Adipose tissue (tissue), 3 donors: ENCODE measurements around the gene CHPF. TPM values are rescaled to one million over a fixed set of nuclear protein-coding genes. Genes with fewer than 3 reads are reported as not detected.

ENCODE experiments used
- H3K27ac ChIP-seq: one replicate; pipeline ENCODE4 v1.5.1; 2013; ENCODE audit warnings: low read depth, low read length
- WGBS, 3 donors: extraction: QIAGEN DNeasy Blood & Tissue Kit; methylation state at CpG; one replicate each; pipeline ENCODE4 v1.1.7; 2013; 5-methylcytosine and 5-hydroxymethylcytosine counted together
- polyA plus RNA-seq, 3 donors: library from polyadenylated mRNA; stranded (reverse); fragments of 200-250 nt; gene quantifications; one replicate each; pipeline ENCODE4 v1.2.3, GENCODE V29; 2013
- donor health status: healthy with polysubstance abuse.
- donor health status: Bipolar disorder and iron deficiency.
- donor health status: healthy.

Gene CHPF, protein sequence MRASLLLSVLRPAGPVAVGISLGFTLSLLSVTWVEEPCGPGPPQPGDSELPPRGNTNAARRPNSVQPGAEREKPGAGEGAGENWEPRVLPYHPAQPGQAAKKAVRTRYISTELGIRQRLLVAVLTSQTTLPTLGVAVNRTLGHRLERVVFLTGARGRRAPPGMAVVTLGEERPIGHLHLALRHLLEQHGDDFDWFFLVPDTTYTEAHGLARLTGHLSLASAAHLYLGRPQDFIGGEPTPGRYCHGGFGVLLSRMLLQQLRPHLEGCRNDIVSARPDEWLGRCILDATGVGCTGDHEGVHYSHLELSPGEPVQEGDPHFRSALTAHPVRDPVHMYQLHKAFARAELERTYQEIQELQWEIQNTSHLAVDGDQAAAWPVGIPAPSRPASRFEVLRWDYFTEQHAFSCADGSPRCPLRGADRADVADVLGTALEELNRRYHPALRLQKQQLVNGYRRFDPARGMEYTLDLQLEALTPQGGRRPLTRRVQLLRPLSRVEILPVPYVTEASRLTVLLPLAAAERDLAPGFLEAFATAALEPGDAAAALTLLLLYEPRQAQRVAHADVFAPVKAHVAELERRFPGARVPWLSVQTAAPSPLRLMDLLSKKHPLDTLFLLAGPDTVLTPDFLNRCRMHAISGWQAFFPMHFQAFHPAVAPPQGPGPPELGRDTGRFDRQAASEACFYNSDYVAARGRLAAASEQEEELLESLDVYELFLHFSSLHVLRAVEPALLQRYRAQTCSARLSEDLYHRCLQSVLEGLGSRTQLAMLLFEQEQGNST
- 100 to 1,000 TPM in 1 of 3 donors, 10 to 100 TPM in 2; 15.7 to 113 (median 21.8) TPM for polyA plus RNA-seq

GRCh38 chr2:219543596-219544358 is at the start of gene CHPF, which contains the start of gene TMEM198:
CHPF (minus strand) TSS chr2:219543809; CDS start chr2:219543538, 271 bp downstream.
TMEM198 (plus strand) TSS chr2:219544028; CDS start chr2:219544728, 700 bp downstream.
- H3K27ac ChIP-seq, result peak within 1 kb of the TSS; percentile 48
- 0 to 2% (median 1%) methylated on average over 51 to 75 of the region's 75 CpGs for WGBS, 3 donors

GRCh38 chr2:219593154-219593553 is 49.5 kb upstream of the CHPF start:
- 90 to 92% (median 90%) methylated on average over 2 of the region's 2 CpGs for WGBS, 3 donors
- H3K27ac ChIP-seq, result no peak overlapping the region

GRCh38 chr2:219592736-219593135 is 49.1 kb upstream of the CHPF start:
- 79 to 86% (median 85%) methylated on average over 6 of the region's 6 CpGs for WGBS, 3 donors
- no peak overlapping the region for H3K27ac ChIP-seq

- WGBS, 3 donors, result 68 to 92% (median 70%) methylated on average over 4 of the region's 4 CpGs
- H3K27ac ChIP-seq, result no peak overlapping the region
Measured at GRCh38 chr2:219591091-219591490, 47.5 kb upstream of the CHPF start.

GRCh38 chr2:219581346-219581745 is 37.7 kb upstream of the CHPF start:
- no peak overlapping the region for H3K27ac ChIP-seq
- WGBS, 3 donors, result 70 to 86% (median 85%) methylated on average over 2 of the region's 2 CpGs

GRCh38 chr2:219578811-219579613 is 35.4 kb upstream of the CHPF start:
- WGBS, 3 donors, result 72 to 84% (median 72%) methylated on average over 8 of the region's 8 CpGs
- H3K27ac ChIP-seq, result no peak overlapping the region

DNA sequence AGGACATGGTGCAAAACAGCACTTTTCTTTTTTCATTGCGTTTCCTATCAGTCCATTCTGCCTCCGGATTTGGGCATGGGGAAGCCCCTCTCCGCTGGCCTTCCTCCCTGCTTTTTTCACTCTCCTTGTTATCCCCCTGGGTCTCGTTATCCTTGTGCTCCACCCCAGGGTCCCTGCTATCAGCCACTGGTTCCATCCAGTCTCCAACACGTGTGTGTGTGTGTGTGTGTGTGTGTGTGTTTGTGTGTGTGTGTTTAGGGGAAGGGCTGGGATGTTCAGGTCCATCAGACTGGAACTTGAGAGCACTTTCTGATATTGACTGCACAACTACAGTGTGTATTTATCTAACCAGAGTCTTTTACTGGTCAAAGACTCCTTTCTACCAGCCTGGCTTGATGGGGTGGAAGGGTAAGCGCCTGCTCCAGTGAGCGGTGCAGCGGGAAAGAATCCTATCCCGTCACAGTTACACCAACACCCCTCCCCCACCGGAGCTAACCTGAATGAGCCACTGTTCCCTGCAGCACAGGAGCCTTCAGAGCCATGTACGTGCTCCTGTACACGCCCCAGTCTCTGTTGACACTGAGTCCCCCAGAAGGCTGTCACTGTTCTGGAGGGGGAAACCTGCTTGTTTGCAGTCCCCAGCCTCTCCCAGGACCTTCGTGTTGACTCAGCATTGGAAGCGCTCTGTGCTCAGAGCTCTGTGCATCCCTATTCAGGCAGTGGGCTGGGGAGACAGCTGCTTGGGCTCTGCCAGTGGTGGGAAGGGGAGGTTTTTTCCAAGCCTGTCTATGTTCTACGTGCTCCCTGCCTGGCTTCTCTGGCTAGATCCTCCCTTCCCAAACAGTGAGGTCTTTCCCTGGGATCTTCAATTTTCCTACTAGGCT is 33.1 kb upstream of the CHPF start:
- 34 to 48% (median 38%) methylated on average over 15 of the region's 15 CpGs for WGBS, 3 donors
- H3K27ac ChIP-seq, result no peak overlapping the region

- 74 to 88% (median 84%) methylated on average over 6 of the region's 6 CpGs for WGBS, 3 donors
- no peak overlapping the region for H3K27ac ChIP-seq
Measured at GRCh38 chr2:219575566-219576504, 32.2 kb upstream of the CHPF start.

GRCh38 chr2:219574484-219575311 is 31.1 kb upstream of the CHPF start:
- WGBS, 3 donors, result 82 to 92% (median 86%) methylated on average over 22 of the region's 22 CpGs
- H3K27ac ChIP-seq, result no peak overlapping the region

- no peak overlapping the region for H3K27ac ChIP-seq
- 76 to 83% (median 80%) methylated on average over 5 of the region's 5 CpGs for WGBS, 3 donors
Measured at GRCh38 chr2:219573166-219573565, 29.6 kb upstream of the CHPF start.

GRCh38 chr2:219572237-219573001 is 28.8 kb upstream of the CHPF start, which contains the start of gene INHA:
INHA (plus strand) TSS chr2:219572310; CDS start chr2:219572375, 65 bp downstream.
- WGBS, 3 donors, result 76 to 90% (median 89%) methylated on average over 13 of the region's 13 CpGs
- no peak within 1 kb of the TSS for H3K27ac ChIP-seq

GRCh38 chr2:219571311-219572236 is 28.0 kb upstream of the CHPF start, which contains the start of gene OBSL1:
OBSL1 (minus strand) TSS chr2:219571539; CDS start chr2:219571232, 307 bp downstream.
- no peak within 1 kb of the TSS for H3K27ac ChIP-seq
- 3 to 10% (median 8%) methylated on average over 39 to 42 of the region's 42 CpGs for WGBS, 3 donors

- H3K27ac ChIP-seq, result no peak overlapping the region
- WGBS, 3 donors, result 0 to 2% (median 1%) methylated on average over 34 to 53 of the region's 55 CpGs
Measured at GRCh38 chr2:219570924-219571310, 27.3 kb upstream of the CHPF start.
